GM18868 (cell line): ENCODE results near the gene IFI27L2.

Experiments used
- ATAC-seq: cut with Tn5 transposase; IDR thresholded peaks from one replicate; pipeline ENCODE4 v1.9.1; 2021; ENCODE audit warnings: mild to moderate bottlenecking, moderate library complexity; ENCODE audit not compliant: unreplicated experiment

Gene IFI27L2

GRCh38 chr14:94124582-94125377 lies 4.6 kb downstream of the IFI27L2 start:
- no peak for ATAC-seq

GRCh38 chr14:94123868-94124267 lies 5.5 kb downstream of the IFI27L2 start:
- no peak for ATAC-seq

GRCh38 chr14:94123296-94123695 lies 6.1 kb downstream of the IFI27L2 start:
- no peak for ATAC-seq

GRCh38 chr14:94122438-94122837 lies 7.0 kb downstream of the IFI27L2 start:
- no peak for ATAC-seq

GRCh38 chr14:94121485-94121884 lies 7.9 kb downstream of the IFI27L2 start:
- ATAC-seq: no peak

GRCh38 chr14:94120667-94121340 lies 8.6 kb downstream of the IFI27L2 start:
- ATAC-seq: no peak

GRCh38 chr14:94119071-94119470 lies 10.3 kb downstream of the IFI27L2 start:
- no peak for ATAC-seq

- no peak for ATAC-seq
These were observed 11.5 kb downstream of the IFI27L2 start for GRCh38 chr14:94117856-94118255.

- ATAC-seq: no peak
These were observed 12.7 kb downstream of the IFI27L2 start for GRCh38 chr14:94116701-94117100.

GRCh38 chr14:94115631-94116030 lies 13.8 kb downstream of the IFI27L2 start:
- ATAC-seq: no peak

GRCh38 chr14:94115058-94115591 lies 14.3 kb downstream of the IFI27L2 start:
- no peak for ATAC-seq

- no peak for ATAC-seq
These were observed 14.8 kb downstream of the IFI27L2 start for GRCh38 chr14:94114589-94115057.

GRCh38 chr14:94113908-94114588 lies 15.4 kb downstream of the IFI27L2 start:
- ATAC-seq: no peak

- ATAC-seq: no peak
These were observed 15.9 kb downstream of the IFI27L2 start for GRCh38 chr14:94113490-94113889.

- ATAC-seq: no peak
These were observed 16.3 kb downstream of the IFI27L2 start for GRCh38 chr14:94113073-94113472.

- ATAC-seq: no peak
These were observed 16.8 kb downstream of the IFI27L2 start for GRCh38 chr14:94112513-94113063.

GRCh38 chr14:94111276-94112095 lies 17.9 kb downstream of the IFI27L2 start:
- ATAC-seq: no peak

- ATAC-seq: no peak
These were observed 18.7 kb downstream of the IFI27L2 start, which contains the start of gene IFI27 for GRCh38 chr14:94110552-94111181. Gene IFI27, plus strand, starts transcription at chr14:94110736.

GRCh38 chr14:94109915-94110250 lies 19.5 kb downstream of the IFI27L2 start:
- no peak for ATAC-seq

GRCh38 chr14:94104731-94105130 lies 24.7 kb downstream of the IFI27L2 start:
- no peak for ATAC-seq
